ENCODE measurements around the gene SIX2. TPM values are rescaled to one million over a fixed set of nuclear protein-coding genes. Genes with fewer than 3 reads are reported as not detected.

Gene SIX2
- total RNA-seq, 1 donor from 2014 or later: not detected

GRCh38 chr2:45047301-45047700 is 38.0 kb upstream of the SIX2 start:
- Histone ChIP-seq H3K9me3 (no peaks in the 10 kb centered on the region), H3K27ac (no peak overlapping the region), H3K4me1 (no peaks in the 10 kb centered on the region), H3K36me3 (no peaks in the 10 kb centered on the region), H3K4me3 (no peak overlapping the region), H3K27me3 (no peaks in the 10 kb centered on the region)
- no peak for TF ChIP-seq CTCF (IDR thresholded peaks at IDR 0.05)
- DNase-seq (no peak), ATAC-seq (no peak)
- intact Hi-C loops (cut with DNase I): no loop called here

- intact Hi-C loops (cut with DNase I): no loop called here
- ATAC-seq (no peak), DNase-seq (no peak)
- Histone ChIP-seq H3K36me3 (no peaks in the 10 kb centered on the region), H3K9me3 (no peaks in the 10 kb centered on the region), H3K27me3 (no peaks in the 10 kb centered on the region), H3K27ac (no peak overlapping the region), H3K4me1 (no peaks in the 10 kb centered on the region), H3K4me3 (no peak overlapping the region)
- no peak for TF ChIP-seq CTCF (IDR thresholded peaks at IDR 0.05)
These were observed 37.5 kb upstream of the SIX2 start for GRCh38 chr2:45046786-45047185.

GRCh38 chr2:45045706-45046105 is 36.5 kb upstream of the SIX2 start:
- intact Hi-C loops (cut with DNase I): no loop called here
- Histone ChIP-seq H3K27ac (no peak overlapping the region), H3K36me3 (no peaks in the 10 kb centered on the region), H3K27me3 (no peaks in the 10 kb centered on the region), H3K9me3 (no peaks in the 10 kb centered on the region), H3K4me1 (no peaks in the 10 kb centered on the region), H3K4me3 (no peak overlapping the region)
- no peak for TF ChIP-seq CTCF (IDR thresholded peaks at IDR 0.05)
- ATAC-seq (no peak), DNase-seq (no peak)

- Histone ChIP-seq H3K27ac (no peak overlapping the region), H3K4me1 (no peaks in the 10 kb centered on the region), H3K36me3 (no peaks in the 10 kb centered on the region), H3K27me3 (no peaks in the 10 kb centered on the region), H3K9me3 (no peaks in the 10 kb centered on the region), H3K4me3 (no peak overlapping the region)
- no peak for TF ChIP-seq CTCF (IDR thresholded peaks at IDR 0.05)
- DNase-seq (no peak), ATAC-seq (no peak)
- intact Hi-C loops (cut with DNase I): no loop called here
These were observed 35.7 kb upstream of the SIX2 start for GRCh38 chr2:45044916-45045315.

- ATAC-seq (no peak), DNase-seq (no peak)
- H3K4me3 ChIP-seq: no peak overlapping the region
- H3K9me3 ChIP-seq: no peaks in the 10 kb centered on the region
- no peak for TF ChIP-seq CTCF (IDR thresholded peaks at IDR 0.05)
- intact Hi-C loops (cut with DNase I): no loop called here
- no peak overlapping the region for H3K27ac ChIP-seq
- H3K27me3 ChIP-seq: no peaks in the 10 kb centered on the region
- no peaks in the 10 kb centered on the region for H3K4me1 ChIP-seq
- H3K36me3 ChIP-seq: no peaks in the 10 kb centered on the region
These were observed 33.9 kb upstream of the SIX2 start for GRCh38 chr2:45043174-45043573.

GRCh38 chr2:45042401-45042800 is 33.1 kb upstream of the SIX2 start:
- intact Hi-C loops (cut with DNase I): no loop called here
- Histone ChIP-seq H3K36me3 (no peaks in the 10 kb centered on the region), H3K4me3 (no peak overlapping the region), H3K9me3 (no peaks in the 10 kb centered on the region), H3K27ac (no peak overlapping the region), H3K4me1 (no peaks in the 10 kb centered on the region), H3K27me3 (no peaks in the 10 kb centered on the region)
- no peak for TF ChIP-seq CTCF (IDR thresholded peaks at IDR 0.05)
- no peak for DNase-seq
- no peak for ATAC-seq

All from upper lobe of right lung (tissue), 1 donor.